Gastrocnemius medialis (tissue), 4 donors: ENCODE measurements around the gene NBL1.

Experiments
- POLR2A ChIP-seq, 2 donors: fragments of 450-650 bp; IDR thresholded peaks; one replicate each; pipeline ENCODE4 v1.6.1; 2017; ENCODE audit warnings: antibody characterized with exemption in 2 of 2, mild to moderate bottlenecking in 2 of 2, moderate library complexity in 2 of 2
- TF ChIP-seq, protein P1 (sequence below), 5 experiments: fragments of 450-650 bp in 3 of 5; fragments of 200-600 bp in 2 of 5; sonication (generic) in 2 of 5; IDR thresholded peaks in 4 of 5; conservative IDR thresholded peaks in 1 of 5; 1 replicate in 4 of 5; 2 replicates in 1 of 5; pipeline ENCODE4 v1.5.1; 2016 to 2019; ENCODE audit warnings: antibody characterized with exemption in 5 of 5, mild to moderate bottlenecking in 3 of 5, moderate library complexity in 3 of 5

DNA sequence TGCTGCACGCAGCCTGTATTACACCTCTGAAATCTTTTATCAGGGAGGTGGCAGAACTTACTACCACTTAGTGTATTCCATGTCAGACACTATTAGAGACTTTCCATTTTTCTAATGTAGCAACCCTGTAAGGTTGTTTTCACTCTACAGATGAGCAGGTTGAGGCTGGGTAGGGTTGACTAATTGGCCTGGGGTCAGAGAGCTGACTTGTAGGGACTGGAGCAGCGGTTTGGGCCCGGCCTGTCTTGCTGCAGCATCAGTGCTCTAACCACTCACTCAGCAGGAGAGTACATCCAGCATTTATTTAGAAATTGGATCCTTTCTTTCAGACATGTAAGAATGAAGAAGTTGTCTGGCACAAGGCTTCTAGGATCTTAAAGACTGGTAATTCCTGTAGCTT lies 25.7 kb upstream of the NBL1 start:
- TF ChIP-seq, protein P1, sequence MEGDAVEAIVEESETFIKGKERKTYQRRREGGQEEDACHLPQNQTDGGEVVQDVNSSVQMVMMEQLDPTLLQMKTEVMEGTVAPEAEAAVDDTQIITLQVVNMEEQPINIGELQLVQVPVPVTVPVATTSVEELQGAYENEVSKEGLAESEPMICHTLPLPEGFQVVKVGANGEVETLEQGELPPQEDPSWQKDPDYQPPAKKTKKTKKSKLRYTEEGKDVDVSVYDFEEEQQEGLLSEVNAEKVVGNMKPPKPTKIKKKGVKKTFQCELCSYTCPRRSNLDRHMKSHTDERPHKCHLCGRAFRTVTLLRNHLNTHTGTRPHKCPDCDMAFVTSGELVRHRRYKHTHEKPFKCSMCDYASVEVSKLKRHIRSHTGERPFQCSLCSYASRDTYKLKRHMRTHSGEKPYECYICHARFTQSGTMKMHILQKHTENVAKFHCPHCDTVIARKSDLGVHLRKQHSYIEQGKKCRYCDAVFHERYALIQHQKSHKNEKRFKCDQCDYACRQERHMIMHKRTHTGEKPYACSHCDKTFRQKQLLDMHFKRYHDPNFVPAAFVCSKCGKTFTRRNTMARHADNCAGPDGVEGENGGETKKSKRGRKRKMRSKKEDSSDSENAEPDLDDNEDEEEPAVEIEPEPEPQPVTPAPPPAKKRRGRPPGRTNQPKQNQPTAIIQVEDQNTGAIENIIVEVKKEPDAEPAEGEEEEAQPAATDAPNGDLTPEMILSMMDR (IDR thresholded peaks at IDR 0.05 in 4 of 5, conservative IDR thresholded peaks at IDR 0.05 in 1 of 5), result no peak
- no peak for TF ChIP-seq POLR2A (IDR thresholded peaks at IDR 0.05)
